ENCODE data around the gene ADAMTSL4.

Gene ADAMTSL4

GRCh38 chr1:150552911-150553289 lies 3.7 kb downstream of the ADAMTSL4 start:
- H3K27ac ChIP-seq = no peak overlapping the region
- TF ChIP-seq ZFX (IDR thresholded peaks at IDR 0.05; ENCODE audit: borderline replicate concordance) (no peak), CTCF (IDR thresholded peaks at IDR 0.05) (no peak)

GRCh38 chr1:150553392-150554085 lies 4.3 kb downstream of the ADAMTSL4 start:
- TF ChIP-seq CTCF (IDR thresholded peaks at IDR 0.05) = no peak
- no peak overlapping the region for H3K27ac ChIP-seq

GRCh38 chr1:150554086-150554452 lies 4.9 kb downstream of the ADAMTSL4 start:
- TF ChIP-seq CTCF (IDR thresholded peaks at IDR 0.05) = no peak
- no peak for TF ChIP-seq ZFX (IDR thresholded peaks at IDR 0.05; ENCODE audit: borderline replicate concordance)
- no peak overlapping the region for H3K27ac ChIP-seq

- no peak overlapping the region for H3K27ac ChIP-seq
- no peak for TF ChIP-seq CTCF (IDR thresholded peaks at IDR 0.05)
- no peak for TF ChIP-seq ZFX (IDR thresholded peaks at IDR 0.05; ENCODE audit: borderline replicate concordance)
Observed at GRCh38 chr1:150555198-150555970, 6.2 kb downstream of the ADAMTSL4 start.

GRCh38 chr1:150555971-150556865 lies 7.0 kb downstream of the ADAMTSL4 start:
- TF ChIP-seq CTCF (IDR thresholded peaks at IDR 0.05) (no peak), ZFX (IDR thresholded peaks at IDR 0.05; ENCODE audit: borderline replicate concordance) (no peak)
- no peak overlapping the region for H3K27ac ChIP-seq

- TF ChIP-seq ZFX (IDR thresholded peaks at IDR 0.05; ENCODE audit: borderline replicate concordance) (no peak), CTCF (IDR thresholded peaks at IDR 0.05) (no peak)
- H3K27ac ChIP-seq = no peak overlapping the region
Observed at GRCh38 chr1:150557065-150557600, 7.9 kb downstream of the ADAMTSL4 start.

Measured in 22Rv1 (cell line).